Stimulated activated CD8-positive, alpha-beta memory T cell treated with anti-CD3 and anti-CD28 coated beads, Interleukin-12 subunit alpha, Interleukin-12 subunit beta, amount 100 ng/mL, for 1 hour (primary cell): Measurements from ENCODE around the gene IFT57.
"Not testable (repeated sequence)": the region's sequence is repeated elsewhere in the genome, so short reads cannot be mapped to it uniquely, and the experiment has no call there.

Experiments used
- DNase-seq: peaks from one replicate; pipeline ENCODE4 v3.0.0-alpha.2; 2020; ENCODE audit warnings: low read depth

IFT57 gene

GRCh38 chr3:108159865-108160264 is 62.4 kb downstream of the IFT57 start:
- no peak for DNase-seq

GRCh38 chr3:108159105-108159504 is 63.1 kb downstream of the IFT57 start:
- DNase-seq = no peak

GRCh38 chr3:108158251-108158650 is 64.0 kb downstream of the IFT57 start:
- DNase-seq = no peak

GRCh38 chr3:108157273-108157672 is 65.0 kb downstream of the IFT57 start:
- DNase-seq = no peak

GRCh38 chr3:108156312-108156853 is 65.8 kb downstream of the IFT57 start:
- no peak for DNase-seq

- DNase-seq = not testable (repeated sequence)
Measured at GRCh38 chr3:108155642-108156041, 66.6 kb downstream of the IFT57 start.

- DNase-seq = peak; percentile 11
Measured at GRCh38 chr3:108153451-108153981, 68.7 kb downstream of the IFT57 start.

- DNase-seq = no peak
Measured at GRCh38 chr3:108152274-108152673, 70.0 kb downstream of the IFT57 start.

- DNase-seq = no peak
Measured at GRCh38 chr3:108150200-108150599, 72.0 kb downstream of the IFT57 start.

- no peak for DNase-seq
Measured at GRCh38 chr3:108146139-108146538, 76.1 kb downstream of the IFT57 start.

- DNase-seq = no peak
Measured at GRCh38 chr3:108145578-108145977, 76.6 kb downstream of the IFT57 start.

GRCh38 chr3:108137460-108137814 is 84.8 kb downstream of the IFT57 start:
- no peak for DNase-seq

GRCh38 chr3:108136561-108137459 is 85.4 kb downstream of the IFT57 start:
- DNase-seq = no peak

GRCh38 chr3:108134555-108134880 is 87.7 kb downstream of the IFT57 start:
- no peak for DNase-seq

GRCh38 chr3:108133858-108134554 is 88.2 kb downstream of the IFT57 start:
- DNase-seq = no peak

- no peak for DNase-seq
Measured at GRCh38 chr3:108133048-108133369, 89.2 kb downstream of the IFT57 start.

- DNase-seq = no peak
Measured at GRCh38 chr3:108131475-108132134, 90.6 kb downstream of the IFT57 start.

- no peak for DNase-seq
Measured at GRCh38 chr3:108130701-108131474, 91.3 kb downstream of the IFT57 start.

- no peak for DNase-seq
Measured at GRCh38 chr3:108130236-108130635, 92.0 kb downstream of the IFT57 start.

GRCh38 chr3:108127301-108127988 is 94.8 kb downstream of the IFT57 start:
- DNase-seq = peak; percentile 47

GRCh38 chr3:108126348-108126747 is 95.9 kb downstream of the IFT57 start:
- no peak for DNase-seq
